Measurements from ENCODE around the gene IFNA21. TPM values are rescaled to one million over a fixed set of nuclear protein-coding genes. Genes with fewer than 3 reads are reported as not detected.
"Not testable (repeated sequence)": the region's sequence is repeated elsewhere in the genome, so short reads cannot be mapped to it uniquely, and the experiment has no call there.

The IFNA21 gene
- not detected for total RNA-seq

GRCh38 chr9:21166560-21166959 is at the start of gene IFNA21:
Gene IFNA21 (minus strand): TSS chr9:21166660. CDS start chr9:21166612, 48 bp downstream.
- H3K9me3 ChIP-seq (ENCODE audit: control insufficient read depth in 3 of 3, low read length in 3 of 3); H3K27ac ChIP-seq (ENCODE audit: low read depth, low read length); H3K4me3 ChIP-seq (ENCODE audit: low read length in 3 of 3); H3K36me3 ChIP-seq (ENCODE audit: control insufficient read depth in 3 of 3, insufficient read depth in 3 of 3, low read length in 3 of 3); H3K4me1 ChIP-seq (ENCODE audit: control insufficient read depth in 3 of 3, insufficient read depth in 3 of 3, low read length in 3 of 3); H3K27me3 ChIP-seq (ENCODE audit: control insufficient read depth in 3 of 3, insufficient read depth in 3 of 3, low read length in 3 of 3); H3K9ac ChIP-seq (ENCODE audit: low read depth in 1 of 3, low read length in 3 of 3): not testable (repeated sequence)

GRCh38 chr9:21213411-21214326 is 47.2 kb upstream of the IFNA21 start:
- not testable (repeated sequence) for H3K4me3 ChIP-seq (ENCODE audit: low read length in 3 of 3); H3K27ac ChIP-seq (ENCODE audit: low read depth, low read length); H3K36me3 ChIP-seq (ENCODE audit: control insufficient read depth in 3 of 3, insufficient read depth in 3 of 3, low read length in 3 of 3); H3K9ac ChIP-seq (ENCODE audit: low read depth in 1 of 3, low read length in 3 of 3); H3K27me3 ChIP-seq (ENCODE audit: control insufficient read depth in 3 of 3, insufficient read depth in 3 of 3, low read length in 3 of 3); H3K4me1 ChIP-seq (ENCODE audit: control insufficient read depth in 3 of 3, insufficient read depth in 3 of 3, low read length in 3 of 3); H3K9me3 ChIP-seq (ENCODE audit: control insufficient read depth in 3 of 3, low read length in 3 of 3)

- H3K9me3 ChIP-seq (ENCODE audit: control insufficient read depth in 3 of 3, low read length in 3 of 3); H3K4me1 ChIP-seq (ENCODE audit: control insufficient read depth in 3 of 3, insufficient read depth in 3 of 3, low read length in 3 of 3); H3K9ac ChIP-seq (ENCODE audit: low read depth in 1 of 3, low read length in 3 of 3); H3K4me3 ChIP-seq (ENCODE audit: low read length in 3 of 3); H3K27ac ChIP-seq (ENCODE audit: low read depth, low read length); H3K36me3 ChIP-seq (ENCODE audit: control insufficient read depth in 3 of 3, insufficient read depth in 3 of 3, low read length in 3 of 3); H3K27me3 ChIP-seq (ENCODE audit: control insufficient read depth in 3 of 3, insufficient read depth in 3 of 3, low read length in 3 of 3): not testable (repeated sequence)
Measured at GRCh38 chr9:21212160-21212559, 45.7 kb upstream of the IFNA21 start.

GRCh38 chr9:21210782-21211181 is 44.3 kb upstream of the IFNA21 start:
- not testable (repeated sequence) for H3K36me3 ChIP-seq (ENCODE audit: control insufficient read depth in 3 of 3, insufficient read depth in 3 of 3, low read length in 3 of 3); H3K4me1 ChIP-seq (ENCODE audit: control insufficient read depth in 3 of 3, insufficient read depth in 3 of 3, low read length in 3 of 3); H3K4me3 ChIP-seq (ENCODE audit: low read length in 3 of 3); H3K9ac ChIP-seq (ENCODE audit: low read depth in 1 of 3, low read length in 3 of 3); H3K27me3 ChIP-seq (ENCODE audit: control insufficient read depth in 3 of 3, insufficient read depth in 3 of 3, low read length in 3 of 3); H3K27ac ChIP-seq (ENCODE audit: low read depth, low read length); H3K9me3 ChIP-seq (ENCODE audit: control insufficient read depth in 3 of 3, low read length in 3 of 3)

GRCh38 chr9:21210311-21210710 is 43.9 kb upstream of the IFNA21 start:
- Histone ChIP-seq H3K9me3 (ENCODE audit: control insufficient read depth in 3 of 3, low read length in 3 of 3) (no peaks in the 10 kb centered on the region), H3K4me1 (ENCODE audit: control insufficient read depth in 3 of 3, insufficient read depth in 3 of 3, low read length in 3 of 3) (no peaks in the 10 kb centered on the region), H3K27me3 (ENCODE audit: control insufficient read depth in 3 of 3, insufficient read depth in 3 of 3, low read length in 3 of 3) (no peaks in the 10 kb centered on the region)

GRCh38 chr9:21207043-21207442 is 40.6 kb upstream of the IFNA21 start, which contains the start of gene IFNA10:
Gene IFNA10 (minus strand): TSS chr9:21207143. CDS start chr9:21207097, 46 bp downstream.
- not testable (repeated sequence) for H3K27ac ChIP-seq (ENCODE audit: low read depth, low read length); H3K27me3 ChIP-seq (ENCODE audit: control insufficient read depth in 3 of 3, insufficient read depth in 3 of 3, low read length in 3 of 3); H3K9ac ChIP-seq (ENCODE audit: low read depth in 1 of 3, low read length in 3 of 3); H3K36me3 ChIP-seq (ENCODE audit: control insufficient read depth in 3 of 3, insufficient read depth in 3 of 3, low read length in 3 of 3); H3K9me3 ChIP-seq (ENCODE audit: control insufficient read depth in 3 of 3, low read length in 3 of 3); H3K4me1 ChIP-seq (ENCODE audit: control insufficient read depth in 3 of 3, insufficient read depth in 3 of 3, low read length in 3 of 3); H3K4me3 ChIP-seq (ENCODE audit: low read length in 3 of 3)

More at GRCh38 chr9:21210311-21210710, 43.9 kb upstream of the IFNA21 start:
- no peak overlapping the region for H3K9ac ChIP-seq (ENCODE audit: low read depth in 1 of 3, low read length in 3 of 3)
- H3K36me3 ChIP-seq (ENCODE audit: control insufficient read depth in 3 of 3, insufficient read depth in 3 of 3, low read length in 3 of 3), result no peaks in the 10 kb centered on the region
- H3K4me3 ChIP-seq (ENCODE audit: low read length in 3 of 3), result no peak overlapping the region
- H3K27ac ChIP-seq (ENCODE audit: low read depth, low read length), result no peak overlapping the region

GRCh38 chr9:21205204-21205603 is 38.7 kb upstream of the IFNA21 start:
- H3K36me3 ChIP-seq (ENCODE audit: control insufficient read depth in 3 of 3, insufficient read depth in 3 of 3, low read length in 3 of 3), result no peaks in the 10 kb centered on the region
- no peak overlapping the region for H3K9ac ChIP-seq (ENCODE audit: low read depth in 1 of 3, low read length in 3 of 3)
- no peaks in the 10 kb centered on the region for H3K9me3 ChIP-seq (ENCODE audit: control insufficient read depth in 3 of 3, low read length in 3 of 3)
- H3K4me1 ChIP-seq (ENCODE audit: control insufficient read depth in 3 of 3, insufficient read depth in 3 of 3, low read length in 3 of 3), result no peaks in the 10 kb centered on the region
- no peak overlapping the region for H3K4me3 ChIP-seq (ENCODE audit: low read length in 3 of 3)
- no peaks in the 10 kb centered on the region for H3K27me3 ChIP-seq (ENCODE audit: control insufficient read depth in 3 of 3, insufficient read depth in 3 of 3, low read length in 3 of 3)
- H3K27ac ChIP-seq (ENCODE audit: low read depth, low read length), result no peak overlapping the region

- not testable (repeated sequence) for H3K9ac ChIP-seq (ENCODE audit: low read depth in 1 of 3, low read length in 3 of 3); H3K27ac ChIP-seq (ENCODE audit: low read depth, low read length); H3K4me1 ChIP-seq (ENCODE audit: control insufficient read depth in 3 of 3, insufficient read depth in 3 of 3, low read length in 3 of 3); H3K36me3 ChIP-seq (ENCODE audit: control insufficient read depth in 3 of 3, insufficient read depth in 3 of 3, low read length in 3 of 3); H3K27me3 ChIP-seq (ENCODE audit: control insufficient read depth in 3 of 3, insufficient read depth in 3 of 3, low read length in 3 of 3); H3K4me3 ChIP-seq (ENCODE audit: low read length in 3 of 3); H3K9me3 ChIP-seq (ENCODE audit: control insufficient read depth in 3 of 3, low read length in 3 of 3)
Measured at GRCh38 chr9:21202105-21202504, 35.6 kb upstream of the IFNA21 start, which contains the start of gene IFNA7. Gene IFNA7 (minus strand): TSS chr9:21202205. CDS start chr9:21202165, 40 bp downstream.

- not testable (repeated sequence) for H3K4me1 ChIP-seq (ENCODE audit: control insufficient read depth in 3 of 3, insufficient read depth in 3 of 3, low read length in 3 of 3); H3K9ac ChIP-seq (ENCODE audit: low read depth in 1 of 3, low read length in 3 of 3); H3K27ac ChIP-seq (ENCODE audit: low read depth, low read length); H3K9me3 ChIP-seq (ENCODE audit: control insufficient read depth in 3 of 3, low read length in 3 of 3); H3K27me3 ChIP-seq (ENCODE audit: control insufficient read depth in 3 of 3, insufficient read depth in 3 of 3, low read length in 3 of 3); H3K4me3 ChIP-seq (ENCODE audit: low read length in 3 of 3); H3K36me3 ChIP-seq (ENCODE audit: control insufficient read depth in 3 of 3, insufficient read depth in 3 of 3, low read length in 3 of 3)
Measured at GRCh38 chr9:21194867-21195776, 28.7 kb upstream of the IFNA21 start.

- H3K9me3 ChIP-seq (ENCODE audit: control insufficient read depth in 3 of 3, low read length in 3 of 3); H3K27me3 ChIP-seq (ENCODE audit: control insufficient read depth in 3 of 3, insufficient read depth in 3 of 3, low read length in 3 of 3); H3K9ac ChIP-seq (ENCODE audit: low read depth in 1 of 3, low read length in 3 of 3); H3K27ac ChIP-seq (ENCODE audit: low read depth, low read length); H3K4me1 ChIP-seq (ENCODE audit: control insufficient read depth in 3 of 3, insufficient read depth in 3 of 3, low read length in 3 of 3); H3K4me3 ChIP-seq (ENCODE audit: low read length in 3 of 3); H3K36me3 ChIP-seq (ENCODE audit: control insufficient read depth in 3 of 3, insufficient read depth in 3 of 3, low read length in 3 of 3): not testable (repeated sequence)
Measured at GRCh38 chr9:21187487-21187886, 21.0 kb upstream of the IFNA21 start, which contains the start of gene IFNA4. Gene IFNA4 (minus strand): TSS chr9:21187587. CDS start chr9:21187531, 56 bp downstream.

Measured in skeletal muscle tissue (tissue), 4 donors.